Rectal smooth muscle tissue (tissue), 1 donor: Measurements from ENCODE around the gene MLKL.
"Not testable (repeated sequence)": the region's sequence is repeated elsewhere in the genome, so short reads cannot be mapped to it uniquely, and the experiment has no call there.

Source experiments
- H3K27ac ChIP-seq: one replicate; pipeline ENCODE4 v1.7.0; 2013; ENCODE audit warnings: low read depth, low read length, inconsistent platforms
- H3K27me3 ChIP-seq: one replicate; pipeline ENCODE4 v1.7.0; 2013; ENCODE audit warnings: low read length; ENCODE audit not compliant: control insufficient read depth, insufficient read depth
- H3K36me3 ChIP-seq: one replicate; pipeline ENCODE4 v1.7.0; 2013; ENCODE audit warnings: low read length; ENCODE audit not compliant: control insufficient read depth, insufficient read depth
- H3K4me1 ChIP-seq: one replicate; pipeline ENCODE4 v1.7.0; 2013; ENCODE audit warnings: low read length; ENCODE audit not compliant: control insufficient read depth, insufficient read depth
- H3K4me3 ChIP-seq: one replicate; pipeline ENCODE4 v1.7.0; 2013; ENCODE audit warnings: low read length
- H3K9ac ChIP-seq: one replicate; pipeline ENCODE4 v1.7.0; 2013; ENCODE audit warnings: low read length

Gene MLKL

DNA sequence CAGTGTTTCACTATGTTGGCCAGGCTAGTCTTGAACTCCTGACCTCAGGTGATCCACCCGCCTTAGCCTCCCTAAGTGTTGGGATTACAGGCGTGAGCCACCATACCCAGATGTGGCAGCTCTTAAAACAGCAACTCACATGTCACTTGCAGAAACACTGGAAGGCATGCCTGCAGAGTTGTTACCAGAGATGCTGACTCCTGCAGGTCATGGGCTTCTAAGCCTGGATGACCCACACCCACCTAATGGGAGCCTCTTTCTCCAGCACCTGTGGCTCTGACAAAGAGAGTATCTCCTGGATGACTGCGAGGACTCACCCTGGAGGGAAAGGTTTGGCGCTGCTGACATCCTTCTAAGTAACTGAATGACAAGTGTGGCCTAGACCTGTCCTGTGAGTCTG lies 22.8 kb downstream of the MLKL start:
- H3K27ac ChIP-seq = no peak overlapping the region
- no peak overlapping the region for H3K4me3 ChIP-seq
- H3K36me3 ChIP-seq = peaks cover 19% of the 10 kb centered on the region
- H3K27me3 ChIP-seq = no peaks in the 10 kb centered on the region
- no peak overlapping the region for H3K9ac ChIP-seq
- no peaks in the 10 kb centered on the region for H3K4me1 ChIP-seq

DNA sequence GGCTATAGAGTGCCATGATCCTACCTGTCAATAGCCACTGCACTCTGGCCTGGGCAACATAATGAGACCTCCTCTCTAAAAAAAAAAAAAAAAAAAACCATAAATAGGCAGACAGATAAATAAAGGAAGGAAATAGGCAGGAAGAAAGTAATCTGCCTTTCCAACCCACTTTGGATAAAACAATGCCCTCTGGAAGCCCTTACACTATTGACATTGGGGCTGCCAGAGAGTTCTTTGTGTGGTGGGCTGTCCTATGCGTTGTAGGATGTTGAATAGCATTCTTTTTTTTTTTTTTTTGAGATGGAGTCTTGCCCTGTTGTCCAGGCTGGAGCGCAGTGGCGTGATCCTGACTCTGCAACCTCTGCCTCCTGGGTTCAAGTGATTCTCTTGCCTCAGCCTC lies 26.8 kb downstream of the MLKL start:
- H3K36me3 ChIP-seq = peaks cover 12% of the 10 kb centered on the region
- no peaks in the 10 kb centered on the region for H3K27me3 ChIP-seq

DNA sequence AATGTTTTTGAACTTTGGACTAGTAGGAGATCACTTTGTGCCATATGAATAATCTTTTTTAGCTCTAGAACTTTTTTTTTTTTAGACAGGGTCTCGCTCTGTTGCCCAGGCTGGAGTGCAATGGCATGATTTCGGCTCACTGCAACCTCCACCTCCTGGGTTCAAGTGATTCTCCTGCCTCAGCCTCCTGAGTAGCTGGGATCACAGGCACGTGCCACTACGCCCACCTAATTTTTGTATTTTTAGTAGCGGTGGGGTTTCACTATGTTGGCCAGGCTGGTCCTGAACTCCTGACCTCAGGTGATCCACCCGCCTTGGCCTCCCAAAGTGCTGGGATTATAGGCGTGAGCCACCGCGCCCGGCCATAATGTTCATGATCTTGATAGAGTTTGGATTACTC lies 31.8 kb downstream of the MLKL start:
- H3K4me1 ChIP-seq, H3K4me3 ChIP-seq, H3K27ac ChIP-seq, H3K9ac ChIP-seq, H3K27me3 ChIP-seq: not testable (repeated sequence)
- peaks cover 11% of the 10 kb centered on the region for H3K36me3 ChIP-seq

More for the DNA sequence above, 26.8 kb downstream of the MLKL start:
- Histone ChIP-seq H3K4me1 (no peaks in the 10 kb centered on the region), H3K9ac (no peak overlapping the region), H3K27ac (no peak overlapping the region), H3K4me3 (no peak overlapping the region)

DNA sequence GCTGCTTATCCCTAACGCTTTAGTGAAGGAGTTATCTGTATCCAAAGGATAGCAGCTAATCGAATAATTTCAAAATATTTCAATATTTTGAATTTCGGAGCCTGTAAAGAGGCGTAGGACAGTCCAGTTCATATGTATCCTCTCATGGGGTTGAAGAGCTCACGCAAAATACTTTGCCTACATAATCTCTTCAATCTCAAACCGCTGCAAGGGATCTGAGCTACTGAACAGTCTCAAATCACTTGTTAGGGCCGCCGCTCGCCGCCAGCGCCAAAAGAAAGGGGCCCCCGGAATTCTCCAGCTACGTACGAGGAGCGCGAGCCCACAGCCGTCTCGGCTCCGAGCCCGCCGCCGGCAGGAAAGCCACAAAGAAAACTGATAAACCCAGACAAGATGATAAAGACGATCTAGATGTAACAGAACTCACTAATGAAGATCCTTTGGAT lies 33.4 kb downstream of the MLKL start:
- no peaks in the 10 kb centered on the region for H3K4me1 ChIP-seq
- H3K36me3 ChIP-seq = peaks cover 11% of the 10 kb centered on the region
- no peaks in the 10 kb centered on the region for H3K27me3 ChIP-seq
- H3K27ac ChIP-seq = peak overlapping the region; percentile 34
- H3K4me3 ChIP-seq = peak overlapping the region; percentile 74
- H3K9ac ChIP-seq = no peak overlapping the region

DNA sequence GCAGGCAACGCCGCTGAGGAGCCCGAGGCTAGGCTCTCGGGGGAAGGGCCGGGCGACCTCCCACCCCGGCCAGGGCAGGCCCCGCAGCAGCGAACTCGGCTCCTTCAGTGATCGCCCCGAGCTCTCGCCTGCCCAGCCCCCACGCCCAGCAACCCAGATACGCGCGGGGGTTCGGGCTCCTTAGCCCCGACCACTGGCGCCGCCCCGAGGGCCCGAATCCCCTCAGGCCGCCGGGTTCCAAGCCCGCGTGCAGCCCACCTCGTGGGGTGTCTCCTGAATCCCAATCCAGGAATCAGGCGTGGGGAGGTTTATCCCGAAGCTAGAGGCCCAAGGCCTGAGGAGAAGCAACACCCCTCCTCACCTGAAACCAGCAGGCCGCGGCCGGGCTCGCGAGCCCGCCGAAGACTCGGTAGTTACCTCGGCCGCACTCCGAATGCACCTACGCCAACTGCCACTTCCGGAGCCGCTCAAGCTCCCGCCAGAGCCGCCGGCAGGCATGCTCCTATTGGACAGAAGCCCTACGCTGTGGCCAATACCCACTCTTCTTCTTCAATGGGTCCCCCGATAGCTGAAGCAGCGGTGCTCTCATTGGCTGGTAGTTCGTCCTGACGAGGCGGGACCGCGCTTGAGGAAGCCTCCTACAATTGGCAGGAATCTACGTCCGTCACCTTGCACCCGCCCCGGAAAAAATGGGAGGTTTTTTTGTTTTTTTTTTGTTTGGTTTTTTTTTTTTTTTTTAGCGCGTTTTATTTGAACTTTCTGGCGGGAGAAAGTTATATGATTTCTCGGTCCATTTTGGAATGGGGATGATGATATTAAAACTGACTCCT lies 34.0 kb downstream of the MLKL start, which contains the start of gene RFWD3:
Gene RFWD3, minus strand, starts transcription at position 453 of the 830 bp plus-strand sequence. CDS start 5,428 bp downstream, outside the sequence.
- Histone ChIP-seq H3K36me3 (peaks cover 11% of the 10 kb centered on the region), H3K4me3 (peak within 1 kb of the TSS; percentile 75), H3K27me3 (no peaks in the 10 kb centered on the region), H3K9ac (peak within 1 kb of the TSS; percentile 6), H3K4me1 (no peaks in the 10 kb centered on the region), H3K27ac (peak within 1 kb of the TSS; percentile 34)

DNA sequence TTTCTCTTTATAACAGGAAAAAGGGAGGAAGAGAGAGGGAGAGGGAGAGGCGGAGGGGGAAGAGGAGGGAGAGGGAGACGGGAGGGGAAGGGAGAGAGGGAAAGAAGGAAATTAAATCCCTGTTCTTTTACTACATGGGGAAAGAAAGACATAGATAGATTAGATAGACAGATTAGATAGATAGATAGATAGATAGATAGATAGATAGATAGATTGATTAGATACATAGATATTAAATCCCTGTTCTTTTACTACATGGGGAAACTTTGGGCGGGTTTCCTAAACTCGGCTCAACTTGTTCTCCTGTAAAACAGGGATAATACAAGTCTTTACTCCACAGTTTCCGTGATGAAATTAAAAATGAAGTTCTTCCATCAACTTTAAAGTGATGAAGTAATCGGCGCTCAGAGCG lies 34.6 kb downstream of the MLKL start:
- Histone ChIP-seq H3K9ac (no peak overlapping the region), H3K36me3 (peaks cover 13% of the 10 kb centered on the region), H3K4me3 (peak overlapping the region; percentile 75), H3K27ac (no peak overlapping the region), H3K27me3 (no peaks in the 10 kb centered on the region), H3K4me1 (no peaks in the 10 kb centered on the region)

DNA sequence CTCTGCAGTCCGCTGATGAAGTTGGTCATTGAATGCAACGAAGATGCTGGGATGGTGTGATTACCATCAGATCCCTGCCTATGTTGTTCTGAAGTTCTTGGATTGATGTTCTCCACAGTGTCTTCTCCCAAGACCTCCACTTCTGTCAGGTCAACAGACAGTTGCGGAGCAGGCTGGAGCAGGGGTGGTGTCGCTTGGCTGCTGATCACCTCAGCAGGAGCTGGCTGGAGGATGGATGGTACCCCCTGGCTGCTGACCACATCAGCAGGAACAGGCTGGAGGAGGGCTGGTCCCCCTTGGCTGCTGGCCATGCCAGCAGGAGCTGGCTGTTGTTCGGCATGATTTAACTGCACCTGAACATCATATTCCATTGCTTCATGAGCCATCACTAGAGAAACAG lies 39.6 kb downstream of the MLKL start:
- Histone ChIP-seq H3K9ac (no peak overlapping the region), H3K27me3 (no peaks in the 10 kb centered on the region), H3K36me3 (peaks cover 28% of the 10 kb centered on the region), H3K27ac (no peak overlapping the region), H3K4me3 (no peak overlapping the region), H3K4me1 (no peaks in the 10 kb centered on the region)

DNA sequence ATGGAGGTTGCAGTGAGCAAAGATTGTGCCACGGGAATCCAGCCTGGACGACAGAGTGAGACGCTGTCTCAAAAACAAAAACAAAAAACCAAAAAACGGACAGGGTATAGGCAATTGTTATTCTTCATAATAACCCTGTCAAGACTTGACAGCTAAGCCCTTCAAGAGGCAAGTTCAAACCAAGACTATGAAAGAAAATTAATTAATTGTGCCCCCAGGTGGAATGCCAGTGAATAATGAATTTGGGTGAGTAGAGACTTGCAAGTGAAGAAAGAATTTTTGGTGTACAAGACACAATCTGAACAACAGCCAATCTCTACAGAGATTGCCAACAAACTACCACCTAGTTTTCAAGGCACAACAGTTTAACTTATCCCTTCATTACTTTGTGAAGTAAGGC lies 40.3 kb downstream of the MLKL start:
- Histone ChIP-seq H3K4me1 (no peaks in the 10 kb centered on the region), H3K4me3 (no peak overlapping the region), H3K27ac (no peak overlapping the region), H3K27me3 (no peaks in the 10 kb centered on the region), H3K9ac (no peak overlapping the region), H3K36me3 (peaks cover 30% of the 10 kb centered on the region)

DNA sequence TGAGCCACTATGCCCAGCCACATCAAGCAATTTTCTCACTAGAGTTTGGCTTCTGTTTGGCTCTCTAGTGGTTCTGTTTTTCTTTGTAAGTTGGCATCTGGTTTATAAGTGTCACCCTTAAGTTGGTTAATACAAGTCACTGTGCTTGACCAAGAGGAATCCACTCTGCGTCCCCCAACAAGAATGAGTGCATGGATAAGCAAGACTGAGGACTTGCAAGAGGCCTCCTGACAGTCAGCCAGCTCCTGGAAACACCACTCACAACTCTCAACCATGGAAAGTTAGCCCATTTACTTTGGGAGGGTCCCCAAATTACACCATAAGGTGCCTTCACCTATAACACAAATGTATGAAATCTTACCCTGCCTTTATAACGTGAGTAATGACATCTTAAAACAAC lies 41.6 kb downstream of the MLKL start:
- no peaks in the 10 kb centered on the region for H3K27me3 ChIP-seq
- no peak overlapping the region for H3K27ac ChIP-seq
- no peak overlapping the region for H3K9ac ChIP-seq
- H3K4me1 ChIP-seq = no peaks in the 10 kb centered on the region
- no peak overlapping the region for H3K4me3 ChIP-seq
- peaks cover 26% of the 10 kb centered on the region for H3K36me3 ChIP-seq

DNA sequence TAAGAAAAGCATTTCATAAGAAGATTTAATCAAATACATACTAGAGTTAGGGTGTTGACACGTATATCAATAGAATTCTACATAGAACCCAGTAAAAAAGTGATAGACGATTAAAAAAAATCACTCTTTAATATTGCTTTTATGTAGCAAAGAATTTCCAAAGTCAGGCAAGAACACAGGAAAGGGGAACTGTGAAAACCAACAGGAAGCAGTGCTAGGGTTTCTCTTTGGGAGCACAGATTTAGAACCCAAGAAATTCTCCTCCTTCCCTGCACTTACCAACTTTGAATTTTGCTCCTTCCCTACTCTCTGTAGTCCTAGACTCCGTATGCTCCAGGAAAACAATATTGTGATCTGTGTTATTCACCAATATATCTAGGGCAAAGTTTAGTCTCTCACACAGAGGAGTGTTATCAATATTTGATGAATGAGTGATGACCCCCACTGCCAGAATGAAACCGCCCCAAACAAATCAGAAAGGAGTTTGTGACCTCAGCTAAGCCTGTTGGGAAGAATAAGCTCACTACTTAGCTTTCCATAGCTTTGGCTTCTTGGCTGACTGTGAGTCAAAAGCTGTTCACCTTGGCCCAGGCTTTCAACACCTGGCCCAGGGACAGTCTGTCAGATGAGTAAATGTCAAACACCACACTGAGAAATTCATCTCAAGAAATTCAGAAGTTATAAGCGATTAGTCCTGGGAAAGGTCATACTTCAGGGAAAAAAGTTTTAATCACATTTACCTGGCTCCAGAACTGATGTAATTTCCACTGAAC lies 42.6 kb downstream of the MLKL start:
- Histone ChIP-seq H3K4me3 (no peak overlapping the region), H3K27me3 (no peaks in the 10 kb centered on the region), H3K27ac (no peak overlapping the region), H3K9ac (no peak overlapping the region), H3K4me1 (no peaks in the 10 kb centered on the region), H3K36me3 (peaks cover 23% of the 10 kb centered on the region)

DNA sequence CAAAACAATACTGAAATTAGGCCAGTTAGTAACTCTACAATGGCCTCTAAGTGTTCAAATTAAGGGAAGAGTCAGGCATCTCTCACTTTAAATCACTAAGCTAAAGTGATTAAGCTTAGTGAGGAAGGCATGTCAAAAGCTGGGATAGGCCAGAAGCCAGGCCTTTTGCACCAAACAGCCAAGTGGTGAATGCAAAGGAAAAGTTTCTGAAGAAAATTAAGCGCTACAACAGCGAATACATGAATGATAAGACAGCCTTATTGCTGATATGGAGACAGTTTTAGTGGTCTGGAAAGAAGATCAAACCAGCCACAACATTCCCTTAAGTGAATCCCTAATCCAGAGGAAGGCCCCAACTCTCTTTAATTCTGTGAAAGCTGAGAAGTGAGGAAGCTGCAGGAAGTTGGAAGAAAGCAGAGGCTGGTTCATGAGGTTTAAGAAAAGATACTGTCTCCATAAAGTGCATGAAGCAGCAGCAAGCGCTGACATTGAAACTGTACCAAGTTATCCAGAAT lies 46.1 kb downstream of the MLKL start:
- peaks cover 16% of the 10 kb centered on the region for H3K36me3 ChIP-seq
- no peaks in the 10 kb centered on the region for H3K4me1 ChIP-seq
- H3K27ac ChIP-seq = no peak overlapping the region
- H3K9ac ChIP-seq = no peak overlapping the region
- no peak overlapping the region for H3K4me3 ChIP-seq
- no peaks in the 10 kb centered on the region for H3K27me3 ChIP-seq

DNA sequence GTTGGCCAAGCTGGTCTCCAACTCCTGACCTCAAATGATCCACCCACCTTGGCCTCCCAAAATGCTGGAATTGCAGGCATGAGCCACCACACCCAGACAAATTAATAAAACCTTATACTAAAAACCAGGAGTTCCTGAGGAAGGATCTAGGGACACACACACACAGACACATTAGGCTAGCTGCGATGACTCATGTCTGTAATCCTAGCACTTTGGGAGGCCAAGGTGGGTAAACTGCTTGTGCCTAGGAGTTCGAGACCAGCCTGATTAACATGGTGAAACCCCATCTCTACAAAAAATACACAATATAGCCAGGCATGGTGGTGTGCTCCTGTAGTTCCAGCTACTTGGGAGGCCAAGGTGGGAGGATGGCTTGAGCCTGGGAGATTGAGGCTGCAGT lies 47.8 kb downstream of the MLKL start:
- not testable (repeated sequence) for H3K4me3 ChIP-seq, H3K27ac ChIP-seq, H3K9ac ChIP-seq, H3K4me1 ChIP-seq, H3K27me3 ChIP-seq, H3K36me3 ChIP-seq
